HUES64 (cell line): ENCODE data around the gene TMA7B.

Experiments
- H3K27ac ChIP-seq: 2 replicates; pipeline ENCODE4 v1.7.0; 2013; ENCODE audit warnings: low read depth, low read length, inconsistent platforms
- H3K27me3 ChIP-seq: 2 replicates; pipeline ENCODE4 v1.6.1; 2013; ENCODE audit warnings: mild to moderate bottlenecking, low read length; ENCODE audit not compliant: insufficient read depth
- H3K36me3 ChIP-seq: 2 replicates; pipeline ENCODE4 v1.6.1; 2013; ENCODE audit warnings: mild to moderate bottlenecking, low read length; ENCODE audit not compliant: insufficient read depth
- H3K4me1 ChIP-seq: 2 replicates; pipeline ENCODE4 v1.6.1; 2013; ENCODE audit warnings: mild to moderate bottlenecking, low read length, moderate library complexity; ENCODE audit not compliant: insufficient read depth
- H3K4me3 ChIP-seq: 2 replicates; pipeline ENCODE4 v1.5.1; 2013; ENCODE audit warnings: mild to moderate bottlenecking, low read length, moderate library complexity
- H3K9ac ChIP-seq: 2 replicates; pipeline ENCODE4 v1.6.1; 2013; ENCODE audit warnings: mild to moderate bottlenecking, low read depth, low read length
- H3K9me3 ChIP-seq: 2 replicates; pipeline ENCODE4 v1.6.1; 2013; ENCODE audit warnings: low read depth, low read length; ENCODE audit not compliant: insufficient read depth
- WGBS: fragments of 150-250, 120-280 bp; methylation state at CpG from one replicate; pipeline ENCODE4 v1.1.7; 2013; ENCODE audit warnings: missing lambda C conversion rate; 5-methylcytosine and 5-hydroxymethylcytosine counted together

Gene TMA7B

DNA sequence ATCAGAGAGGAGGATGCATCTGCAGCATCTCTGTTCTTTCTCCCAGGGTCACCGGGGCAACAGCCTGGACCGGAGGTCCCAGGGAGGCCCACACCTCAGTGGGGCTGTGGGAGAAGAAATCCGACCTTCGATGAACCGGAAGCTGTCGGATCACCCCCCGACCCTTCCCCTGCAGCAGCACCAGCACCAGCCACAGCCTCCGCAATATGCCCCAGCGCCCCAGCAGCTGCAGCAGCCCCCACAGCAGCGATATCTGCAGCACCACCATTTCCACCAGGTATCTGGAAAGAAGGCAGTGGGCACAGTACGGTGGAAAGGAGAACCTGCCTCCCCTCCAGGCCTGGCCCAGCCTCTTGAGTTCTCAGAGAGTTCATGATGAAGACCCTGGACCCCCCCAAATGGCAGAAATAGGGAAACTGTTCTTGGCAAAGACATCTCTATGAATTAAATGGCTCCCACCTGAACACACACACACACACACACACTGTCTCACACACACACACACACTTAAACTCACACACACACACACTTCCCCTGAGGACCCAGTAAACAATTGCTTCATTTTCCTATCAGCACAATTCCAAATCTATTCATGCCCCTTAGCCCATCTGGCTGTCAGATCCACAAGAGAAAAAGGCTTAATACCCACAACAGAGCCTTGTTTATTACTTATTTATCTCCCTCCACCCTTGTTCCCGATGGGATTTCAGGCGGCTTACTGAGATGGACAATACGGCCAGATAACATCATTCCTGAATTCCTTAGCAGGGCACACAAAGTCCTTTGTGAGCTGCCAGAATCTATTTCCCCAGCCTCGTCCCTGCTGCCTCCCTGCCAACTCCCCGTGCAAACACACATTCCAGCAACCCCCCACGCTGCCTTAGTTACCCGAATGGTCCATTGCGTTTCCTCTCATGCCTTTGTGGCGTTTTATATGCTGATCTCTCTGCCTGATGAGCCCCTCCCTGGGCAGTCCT lies 8.1 kb downstream of the TMA7B start:
- Histone ChIP-seq H3K9ac (no peak overlapping the region), H3K9me3 (no peaks in the 10 kb centered on the region), H3K27ac (no peak overlapping the region), H3K27me3 (no peaks in the 10 kb centered on the region), H3K4me3 (no peak overlapping the region), H3K36me3 (no peaks in the 10 kb centered on the region), H3K4me1 (peaks cover 16% of the 10 kb centered on the region)
- WGBS = 77% methylated on average over 20 of the region's 20 CpGs

DNA sequence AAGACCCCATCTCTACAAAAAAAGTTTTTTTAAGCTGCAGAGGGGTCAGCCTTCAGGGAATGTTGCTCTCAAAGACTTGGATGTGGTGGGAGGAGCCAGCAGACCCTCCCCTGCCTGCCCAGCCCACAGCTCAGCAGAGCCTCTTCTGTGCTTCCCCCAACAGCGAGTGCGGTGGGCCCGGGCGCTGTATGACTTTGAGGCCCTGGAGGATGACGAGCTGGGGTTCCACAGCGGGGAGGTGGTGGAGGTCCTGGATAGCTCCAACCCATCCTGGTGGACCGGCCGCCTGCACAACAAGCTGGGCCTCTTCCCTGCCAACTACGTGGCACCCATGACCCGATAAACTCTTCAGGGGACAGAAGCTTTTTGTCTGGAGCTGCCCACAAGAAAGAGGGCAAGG lies 10.5 kb downstream of the TMA7B start:
- Histone ChIP-seq H3K27ac (no peak overlapping the region), H3K9ac (no peak overlapping the region), H3K36me3 (no peaks in the 10 kb centered on the region), H3K9me3 (no peaks in the 10 kb centered on the region), H3K27me3 (no peaks in the 10 kb centered on the region), H3K4me1 (peaks cover 16% of the 10 kb centered on the region), H3K4me3 (no peak overlapping the region)
- 94% methylated on average over 10 of the region's 10 CpGs for WGBS

DNA sequence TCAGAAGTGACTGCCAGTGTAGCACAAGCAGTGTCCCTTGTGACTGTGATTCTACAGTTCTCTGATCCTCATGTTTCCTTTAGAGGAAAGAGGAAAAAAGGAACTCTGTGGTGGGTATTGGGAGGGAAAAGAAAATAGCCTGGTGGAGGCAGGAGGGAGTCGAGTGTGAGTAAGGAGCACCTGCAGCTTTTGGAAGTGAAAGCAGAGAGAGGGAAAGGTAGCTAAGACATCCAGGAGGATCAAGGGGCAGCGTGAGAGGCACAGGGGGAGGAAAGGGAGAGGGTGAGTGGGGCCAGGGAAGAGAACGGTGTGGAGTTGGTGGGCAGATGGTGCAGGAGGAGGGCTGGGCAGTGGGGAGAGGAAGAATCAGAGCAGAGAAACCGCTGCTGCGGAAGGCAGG lies 12.4 kb downstream of the TMA7B start:
- Histone ChIP-seq H3K27me3 (no peaks in the 10 kb centered on the region; the same call in 1 of the 2 replicates), H3K4me1 (peaks cover 16% of the 10 kb centered on the region), H3K9me3 (no peaks in the 10 kb centered on the region), H3K4me3 (no peak overlapping the region), H3K36me3 (no peaks in the 10 kb centered on the region), H3K27ac (no peak overlapping the region), H3K9ac (no peak overlapping the region)
- WGBS = 76% methylated on average over 5 of the region's 5 CpGs

DNA sequence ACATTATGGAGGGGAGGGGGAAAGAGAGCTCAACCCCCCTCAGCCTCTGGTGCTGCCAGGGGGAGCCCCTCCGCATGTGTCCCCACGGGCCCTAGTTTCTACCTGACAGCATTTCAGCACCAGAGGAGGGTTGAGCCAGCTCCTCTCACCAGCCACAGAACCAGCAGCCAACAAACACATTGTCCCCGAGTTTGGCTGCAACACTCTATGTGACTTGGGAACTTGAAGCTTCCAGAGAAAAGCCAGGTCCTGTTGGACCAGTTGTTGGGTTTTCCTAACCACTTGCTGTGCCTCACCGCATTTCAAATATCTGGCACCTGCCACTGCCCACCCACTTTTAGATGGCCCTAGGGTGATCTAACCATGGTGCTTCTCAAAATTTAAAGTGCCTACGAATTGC lies 13.5 kb downstream of the TMA7B start:
- H3K4me3 ChIP-seq = no peak overlapping the region
- WGBS = 88% methylated on average over 5 of the region's 5 CpGs
- H3K9me3 ChIP-seq = no peaks in the 10 kb centered on the region
- no peak overlapping the region for H3K9ac ChIP-seq
- H3K4me1 ChIP-seq = peaks cover 10% of the 10 kb centered on the region
- H3K27me3 ChIP-seq = no peaks in the 10 kb centered on the region; the same call in 1 of the 2 replicates
- H3K27ac ChIP-seq = no peak overlapping the region
- no peaks in the 10 kb centered on the region for H3K36me3 ChIP-seq

DNA sequence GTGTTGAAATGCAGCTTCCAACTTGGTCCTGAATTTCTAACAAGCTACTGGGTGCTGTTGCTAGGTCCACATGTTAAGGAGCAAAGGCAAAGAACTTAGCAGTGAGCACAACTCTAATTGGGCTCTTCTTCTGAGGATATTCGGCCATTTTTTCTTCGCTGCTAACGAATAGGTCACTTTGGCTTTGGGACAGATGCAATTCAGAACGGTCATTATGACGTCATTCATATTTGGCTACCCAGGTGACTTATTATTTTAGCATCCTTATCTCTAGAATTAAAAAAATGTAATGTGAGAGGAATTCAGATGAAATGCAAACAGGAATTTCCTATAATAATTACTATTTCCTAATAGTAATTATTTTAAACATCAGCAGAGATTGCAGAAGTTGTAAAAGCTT lies 13.9 kb downstream of the TMA7B start:
- no peaks in the 10 kb centered on the region; the same call in 1 of the 2 replicates for H3K27me3 ChIP-seq
- WGBS = 99% methylated on average over 5 of the region's 5 CpGs

DNA sequence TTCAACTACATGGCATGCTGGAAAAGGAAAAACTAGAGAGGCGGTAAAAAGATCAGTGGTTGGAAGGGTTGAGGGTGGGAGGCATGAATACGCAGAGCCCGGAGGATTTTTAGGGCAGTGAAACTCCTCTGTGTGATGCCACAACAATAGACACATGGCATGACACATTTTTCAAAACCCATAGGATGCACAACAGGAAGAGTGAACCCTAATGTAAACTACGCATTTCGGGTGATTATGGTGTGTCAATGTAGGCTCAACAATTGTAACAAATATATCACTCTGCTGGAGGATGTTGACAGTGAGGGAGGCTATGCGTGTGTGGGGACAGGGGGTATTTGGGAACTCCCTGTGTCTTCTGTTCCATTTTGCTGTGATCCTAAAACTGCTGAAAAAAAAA lies 18.9 kb downstream of the TMA7B start:
- Histone ChIP-seq H3K4me1 (no peaks in the 10 kb centered on the region), H3K36me3 (no peaks in the 10 kb centered on the region), H3K9me3 (no peaks in the 10 kb centered on the region), H3K27me3 (no peaks in the 10 kb centered on the region; the same call in 1 of the 2 replicates), H3K4me3 (no peak overlapping the region), H3K9ac (no peak overlapping the region), H3K27ac (no peak overlapping the region)
- WGBS = 74% methylated on average over 5 of the region's 6 CpGs

More for the DNA sequence above, 13.9 kb downstream of the TMA7B start:
- no peak overlapping the region for H3K27ac ChIP-seq
- H3K36me3 ChIP-seq = no peaks in the 10 kb centered on the region
- H3K4me1 ChIP-seq = peaks cover 7% of the 10 kb centered on the region
- H3K9ac ChIP-seq = no peak overlapping the region
- no peak overlapping the region for H3K4me3 ChIP-seq
- no peaks in the 10 kb centered on the region for H3K9me3 ChIP-seq

DNA sequence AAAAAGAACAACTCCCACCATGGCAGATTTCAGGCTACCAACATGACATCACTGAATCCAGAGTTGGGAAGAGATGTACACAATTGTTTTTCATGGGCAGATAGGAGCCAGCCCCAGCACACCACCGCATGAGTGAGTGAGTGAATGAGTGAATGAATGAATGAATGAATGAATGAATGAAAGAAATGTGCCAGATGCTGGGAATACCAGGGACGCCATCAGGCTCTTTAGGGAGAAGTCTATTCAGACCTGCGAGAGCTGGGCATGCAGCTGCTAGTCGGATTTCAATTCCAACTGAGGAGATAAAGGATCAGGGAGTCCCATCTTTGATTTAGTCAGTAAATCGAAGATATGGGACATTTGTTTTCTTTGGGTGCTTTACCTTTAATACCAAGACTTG lies 19.3 kb downstream of the TMA7B start:
- Histone ChIP-seq H3K9ac (no peak overlapping the region), H3K4me3 (no peak overlapping the region), H3K9me3 (no peaks in the 10 kb centered on the region), H3K36me3 (no peaks in the 10 kb centered on the region), H3K27me3 (no peaks in the 10 kb centered on the region; the same call in 1 of the 2 replicates), H3K4me1 (no peaks in the 10 kb centered on the region), H3K27ac (no peak overlapping the region)
- WGBS = 94% methylated on average over 5 of the region's 5 CpGs

DNA sequence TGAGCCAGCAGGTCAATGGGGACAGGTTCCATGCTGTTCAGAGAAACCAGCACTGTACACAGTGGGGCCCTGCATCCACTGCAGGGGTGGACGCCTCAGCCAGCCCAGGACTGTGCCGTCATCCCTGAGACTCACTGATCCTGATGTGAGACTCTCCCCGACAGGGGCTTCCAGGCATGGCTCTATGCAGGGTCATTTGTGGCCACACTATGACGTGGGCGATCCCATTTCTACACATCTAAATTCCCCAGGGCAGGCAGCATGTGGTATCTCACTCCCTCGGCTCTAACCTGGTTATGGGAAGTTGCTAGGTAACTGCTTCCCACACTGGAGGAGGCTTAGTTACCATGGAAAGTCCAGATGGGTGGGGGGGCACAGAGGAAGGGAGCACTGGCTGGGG lies 20.4 kb downstream of the TMA7B start:
- WGBS = 91% methylated on average over 6 of the region's 6 CpGs
- H3K4me1 ChIP-seq = no peaks in the 10 kb centered on the region

DNA sequence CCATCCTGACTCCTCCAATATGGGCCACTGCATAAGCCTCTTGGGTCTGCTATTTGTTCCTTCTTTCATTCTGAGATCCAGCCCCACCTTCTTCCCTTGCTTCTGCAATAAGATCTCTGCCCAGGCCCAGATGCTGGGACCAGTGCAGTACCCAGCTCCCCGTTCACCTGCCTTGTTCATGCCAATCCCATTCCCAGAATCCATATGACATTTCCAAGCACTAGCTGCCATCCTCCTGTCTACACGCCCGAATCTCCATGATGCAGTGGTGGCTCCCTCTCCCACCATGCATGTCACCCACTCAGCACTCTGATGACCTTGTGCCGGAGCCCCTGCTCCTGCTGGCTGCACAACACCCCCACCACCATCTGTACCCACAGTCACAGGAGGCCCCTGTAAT lies 23.1 kb downstream of the TMA7B start:
- 88% methylated on average over 4 of the region's 4 CpGs for WGBS

More for the DNA sequence above, 20.4 kb downstream of the TMA7B start:
- Histone ChIP-seq H3K36me3 (no peaks in the 10 kb centered on the region), H3K9ac (no peak overlapping the region), H3K4me3 (no peak overlapping the region), H3K27ac (no peak overlapping the region), H3K27me3 (peaks cover 4% of the 10 kb centered on the region), H3K9me3 (no peaks in the 10 kb centered on the region)

DNA sequence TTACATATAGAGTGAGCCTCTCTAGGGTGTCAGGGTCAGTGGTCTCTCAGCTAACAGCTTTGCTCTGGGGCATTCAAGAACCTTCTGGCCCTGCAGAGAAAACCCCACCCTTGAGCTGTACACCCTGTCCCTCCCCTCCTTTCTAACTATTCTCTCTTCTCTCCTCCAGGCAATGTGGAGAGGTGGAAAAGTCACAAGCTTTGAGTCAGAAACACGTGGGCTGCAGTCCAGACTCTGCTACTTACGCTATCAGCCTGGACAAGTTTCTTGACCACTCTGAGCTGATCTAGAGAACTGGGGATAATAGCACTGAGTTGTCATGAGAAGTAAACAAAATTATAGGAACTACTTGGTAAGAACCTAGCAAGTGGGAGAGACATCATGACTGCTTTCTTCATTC lies 23.8 kb downstream of the TMA7B start:
- no peaks in the 10 kb centered on the region for H3K36me3 ChIP-seq
- H3K27ac ChIP-seq = no peak overlapping the region
- 95% methylated on average over 2 of the region's 2 CpGs for whole genome bisulfite sequencing
- H3K27me3 ChIP-seq = peaks cover 16% of the 10 kb centered on the region
- no peaks in the 10 kb centered on the region for H3K4me1 ChIP-seq
- no peaks in the 10 kb centered on the region for H3K9me3 ChIP-seq
- no peak overlapping the region for H3K9ac ChIP-seq
- no peak overlapping the region for H3K4me3 ChIP-seq

More for the DNA sequence above, 23.1 kb downstream of the TMA7B start:
- Histone ChIP-seq H3K9ac (no peak overlapping the region), H3K4me3 (no peak overlapping the region), H3K27ac (no peak overlapping the region), H3K9me3 (no peaks in the 10 kb centered on the region), H3K4me1 (no peaks in the 10 kb centered on the region), H3K36me3 (no peaks in the 10 kb centered on the region), H3K27me3 (peaks cover 10% of the 10 kb centered on the region; the same call in 1 of the 2 replicates)

DNA sequence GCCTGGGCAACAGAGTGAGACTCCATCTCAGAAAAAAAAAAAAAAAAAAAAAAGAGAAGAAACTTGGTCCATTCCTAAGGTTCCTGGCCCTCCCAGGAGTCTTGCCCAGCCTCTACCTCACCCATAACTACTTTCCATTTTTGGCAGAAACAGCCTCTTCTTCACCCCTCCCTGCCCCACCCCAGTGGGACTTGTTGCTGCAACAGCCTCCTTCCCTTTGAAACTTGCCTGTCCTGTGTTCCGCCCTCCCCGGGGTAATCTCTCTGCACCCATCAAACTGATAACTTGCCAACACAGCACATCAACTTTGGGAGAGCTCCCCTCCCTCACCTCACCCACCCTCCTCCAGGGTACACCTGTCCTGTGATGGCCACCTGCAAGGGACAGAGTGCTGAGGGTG lies 24.5 kb downstream of the TMA7B start:
- Histone ChIP-seq H3K27ac (no peak overlapping the region), H3K36me3 (no peaks in the 10 kb centered on the region), H3K9ac (no peak overlapping the region), H3K4me3 (no peak overlapping the region), H3K9me3 (no peaks in the 10 kb centered on the region), H3K4me1 (no peaks in the 10 kb centered on the region), H3K27me3 (peaks cover 23% of the 10 kb centered on the region)
- 96% methylated on average over 2 of the region's 2 CpGs for WGBS
